Caco-2 (cell line): ENCODE results near the gene SH3GL1. TPM values are rescaled to one million over a fixed set of nuclear protein-coding genes. Genes with fewer than 3 reads are reported as not detected.
A peak's percentile ranks its signal among the peaks of the same experiment; 100 is the strongest.

Experiments used
- BruUV-seq: library from RNA; stranded (reverse); fragments of 400-500 nt; replicated peaks from 2 replicates; lab custom pipeline; 2021; lab: Mats Ljungman, UMichigan
- CTCF ChIA-PET: fragments of 300-600 bp; sonication (Branson Sonifier 250); formaldehyde crosslinking; loops from one replicate; lab custom pipeline; 2022; ENCODE audit warnings: antibody characterized with exemption; lab: Charles Lee
- POLR2A ChIA-PET: fragments of 300-600 bp; sonication (Branson Sonifier 250); formaldehyde crosslinking; loops from one replicate; lab custom pipeline; 2022; ENCODE audit warnings: antibody characterized with exemption; lab: Charles Lee
- DNase-seq, 2 experiments: peaks; one replicate each; pipeline versions ENCODE4 v3.0.0 to v3.0.0-alpha.2; 2020 to 2022
- H3K27me3 ChIP-seq: replicated peaks from 2 replicates; pipeline ENCODE4 v1.6.0; 2011; ENCODE audit warnings: low read length; ENCODE audit not compliant: control insufficient read depth, insufficient read depth
- H3K36me3 ChIP-seq: 2 replicates; pipeline ENCODE4 v1.5.1; 2011; ENCODE audit warnings: low read length; ENCODE audit not compliant: control insufficient read depth, insufficient read depth
- H3K4me1 ChIP-seq: fragments of 250-450 bp; sonication (Bioruptor Pico); 2 replicates; pipeline ENCODE4 v1.5.1; 2020; ENCODE audit warnings: mild to moderate bottlenecking
- H3K4me3 ChIP-seq: 2 replicates; pipeline ENCODE4 v1.5.1; 2011; ENCODE audit warnings: low read depth, mild to moderate bottlenecking, control low read depth, low read length
- H3K9me3 ChIP-seq: fragments of 250-450 bp; sonication (Bioruptor Pico); 2 replicates; pipeline ENCODE4 v1.5.1; 2020; ENCODE audit warnings: mild to moderate bottlenecking, moderate library complexity
- H3K27ac Mint-ChIP-seq: one replicate; pipeline ENCODE4 v1.8.0; 2022; ENCODE audit warnings: mixed read lengths; ENCODE audit not compliant: unreplicated experiment
- H3K27me3 Mint-ChIP-seq: one replicate; pipeline ENCODE4 v1.8.0; 2022; ENCODE audit warnings: mixed read lengths; ENCODE audit not compliant: insufficient read depth, unreplicated experiment
- H3K36me3 Mint-ChIP-seq: one replicate; pipeline ENCODE4 v1.8.0; 2022; ENCODE audit warnings: mild to moderate bottlenecking, mixed read lengths; ENCODE audit not compliant: insufficient read depth, unreplicated experiment
- H3K4me1 Mint-ChIP-seq: one replicate; pipeline ENCODE4 v1.8.0; 2022; ENCODE audit warnings: low read depth, mixed read lengths; ENCODE audit not compliant: unreplicated experiment
- H3K4me3 Mint-ChIP-seq: one replicate; pipeline ENCODE4 v1.8.0; 2022; ENCODE audit warnings: mild to moderate bottlenecking, moderate library complexity, mixed read lengths; ENCODE audit not compliant: unreplicated experiment
- H3K9me3 Mint-ChIP-seq: one replicate; pipeline ENCODE4 v1.8.0; 2022; ENCODE audit warnings: mixed read lengths; ENCODE audit not compliant: unreplicated experiment
- intact Hi-C: fragments of 100-400 bp; cut with micrococcal nuclease; formaldehyde crosslinking; loops from one replicate; pipeline ENCODE4 v1.10.0; 2022; ENCODE audit not compliant: unreplicated experiment
- total RNA-seq: library from RNA; stranded (reverse); gene quantifications from 2 replicates; pipeline ENCODE4 v1.2.3, GENCODE V29; 2022
- TF ChIP-seq, protein P1 (sequence below), 2 experiments: fragments of 200-600 bp in 1 of 2; IDR thresholded peaks; 1 replicate in 1 of 2; 2 replicates in 1 of 2; pipeline versions ENCODE4 v1.5.1 to v1.8.0; 2011 to 2022; ENCODE audit warnings: antibody characterized with exemption in 1 of 2, control low read depth in 1 of 2, inconsistent platforms in 1 of 2, low read depth in 1 of 2, low read length in 1 of 2, mild to moderate bottlenecking in 1 of 2, moderate library complexity in 1 of 2; ENCODE audit not compliant: insufficient read depth in 1 of 2, severe bottlenecking in 1 of 2, unreplicated experiment in 1 of 2

SH3GL1 gene
- total RNA-seq, 1 experiment from 2014 or later: 91.3 TPM

DNA sequence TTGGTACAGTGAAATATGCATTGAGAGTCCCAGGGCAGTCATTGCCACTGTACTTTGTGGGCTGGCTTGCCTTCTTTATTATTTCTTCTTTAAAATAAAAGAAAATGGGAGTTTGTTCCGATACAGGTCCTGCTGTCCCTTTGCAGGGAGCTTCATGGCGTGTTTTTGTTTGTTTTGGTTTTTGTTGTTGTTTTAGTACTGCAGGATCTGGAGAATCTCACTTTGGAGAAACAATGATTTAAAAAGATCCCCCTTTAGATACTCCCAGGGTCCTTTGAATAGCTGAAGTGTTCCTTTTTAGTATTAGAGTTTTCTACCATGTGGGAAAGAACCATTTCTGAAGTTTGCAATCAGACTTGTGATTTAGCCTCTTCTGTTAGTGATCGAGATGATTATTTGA lies 13.2 kb upstream of the SH3GL1 start:
- Mint-ChIP-seq H3K9me3 (no peaks in the 10 kb centered on the region), H3K27ac (no peak overlapping the region), H3K4me3 (no peak overlapping the region), H3K4me1 (peaks cover 15% of the 10 kb centered on the region), H3K36me3 (peaks cover 89% of the 10 kb centered on the region), H3K27me3 (no peaks in the 10 kb centered on the region)
- intact Hi-C loops: no loop called here
- H3K9me3 ChIP-seq: no peaks in the 10 kb centered on the region
- no peaks in the 10 kb centered on the region for H3K27me3 ChIP-seq
- TF ChIP-seq, protein P1, sequence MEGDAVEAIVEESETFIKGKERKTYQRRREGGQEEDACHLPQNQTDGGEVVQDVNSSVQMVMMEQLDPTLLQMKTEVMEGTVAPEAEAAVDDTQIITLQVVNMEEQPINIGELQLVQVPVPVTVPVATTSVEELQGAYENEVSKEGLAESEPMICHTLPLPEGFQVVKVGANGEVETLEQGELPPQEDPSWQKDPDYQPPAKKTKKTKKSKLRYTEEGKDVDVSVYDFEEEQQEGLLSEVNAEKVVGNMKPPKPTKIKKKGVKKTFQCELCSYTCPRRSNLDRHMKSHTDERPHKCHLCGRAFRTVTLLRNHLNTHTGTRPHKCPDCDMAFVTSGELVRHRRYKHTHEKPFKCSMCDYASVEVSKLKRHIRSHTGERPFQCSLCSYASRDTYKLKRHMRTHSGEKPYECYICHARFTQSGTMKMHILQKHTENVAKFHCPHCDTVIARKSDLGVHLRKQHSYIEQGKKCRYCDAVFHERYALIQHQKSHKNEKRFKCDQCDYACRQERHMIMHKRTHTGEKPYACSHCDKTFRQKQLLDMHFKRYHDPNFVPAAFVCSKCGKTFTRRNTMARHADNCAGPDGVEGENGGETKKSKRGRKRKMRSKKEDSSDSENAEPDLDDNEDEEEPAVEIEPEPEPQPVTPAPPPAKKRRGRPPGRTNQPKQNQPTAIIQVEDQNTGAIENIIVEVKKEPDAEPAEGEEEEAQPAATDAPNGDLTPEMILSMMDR (IDR thresholded peaks at IDR 0.05; ENCODE audit: insufficient read depth in 1 of 2, low read depth in 1 of 2, low read length in 1 of 2, severe bottlenecking in 1 of 2, unreplicated experiment in 1 of 2): no peak
- no peak for DNase-seq
- H3K4me1 ChIP-seq: peaks cover 23% of the 10 kb centered on the region
- CTCF ChIA-PET: no interaction called here
- no TSS peak for BruUV-seq
- no peak overlapping the region for H3K4me3 ChIP-seq
- no peaks in the 10 kb centered on the region; the same call in 1 of the 2 replicates for H3K36me3 ChIP-seq
- POLR2A ChIA-PET: interaction anchor here (1.7 kb wide), 1 partner anchor 58 kb away, joined by 4 read pairs; the partner anchor contains the start of gene HDGFL2

DNA sequence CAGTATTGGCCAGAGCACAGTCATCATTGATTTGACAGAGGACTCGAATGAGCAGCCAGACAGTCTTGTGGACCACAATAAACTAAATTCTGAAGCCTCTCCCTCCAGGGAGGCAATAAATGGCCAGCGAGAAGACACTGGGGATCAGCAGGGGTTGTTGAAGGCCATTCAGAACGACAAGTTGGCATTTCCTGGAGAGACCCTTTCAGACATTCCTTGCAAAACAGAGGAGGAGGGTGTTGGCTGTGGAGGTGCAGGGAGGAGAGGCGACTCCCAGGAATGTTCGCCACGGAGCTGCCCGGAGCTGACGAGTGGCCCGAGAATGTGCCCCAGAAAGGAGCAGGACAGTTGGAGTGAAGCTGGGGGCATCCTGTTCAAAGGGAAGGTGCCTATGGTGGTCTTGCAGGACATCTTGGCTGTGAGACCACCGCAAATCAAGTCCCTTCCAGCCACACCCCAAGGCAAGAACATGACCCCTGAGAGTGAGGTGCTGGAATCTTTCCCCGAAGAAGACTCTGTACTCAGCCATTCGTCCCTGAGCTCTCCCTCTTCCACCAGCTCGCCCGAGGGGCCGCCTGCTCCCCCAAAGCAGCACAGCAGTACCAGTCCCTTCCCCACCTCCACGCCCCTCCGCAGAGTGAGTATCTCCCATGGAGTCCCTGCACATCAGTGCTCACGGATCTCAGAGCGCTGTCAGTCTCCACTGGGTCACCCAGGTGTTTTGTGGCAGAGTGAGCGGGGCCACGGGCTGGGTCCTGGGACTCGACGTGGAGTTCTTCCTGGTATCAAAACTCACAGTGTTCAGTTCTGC lies 9.0 kb upstream of the SH3GL1 start:
- H3K4me1 ChIP-seq: no peaks in the 10 kb centered on the region; the same call in 1 of the 2 replicates
- no peak for DNase-seq
- TF ChIP-seq, protein P1 (IDR thresholded peaks at IDR 0.05; ENCODE audit: insufficient read depth in 1 of 2, low read depth in 1 of 2, low read length in 1 of 2, severe bottlenecking in 1 of 2, unreplicated experiment in 1 of 2): no peak
- Mint-ChIP-seq H3K4me3 (no peak overlapping the region), H3K9me3 (no peaks in the 10 kb centered on the region), H3K4me1 (no peaks in the 10 kb centered on the region), H3K36me3 (peaks cover 79% of the 10 kb centered on the region), H3K27me3 (no peaks in the 10 kb centered on the region), H3K27ac (no peak overlapping the region)
- no peak overlapping the region for H3K4me3 ChIP-seq
- CTCF ChIA-PET: no interaction called here
- BruUV-seq: TSS peak; percentile 12
- no peaks in the 10 kb centered on the region for H3K9me3 ChIP-seq
- POLR2A ChIA-PET: no interaction called here
- no peaks in the 10 kb centered on the region for H3K27me3 ChIP-seq
- intact Hi-C loops: no loop called here
- no peaks in the 10 kb centered on the region; the same call in 1 of the 2 replicates for H3K36me3 ChIP-seq

DNA sequence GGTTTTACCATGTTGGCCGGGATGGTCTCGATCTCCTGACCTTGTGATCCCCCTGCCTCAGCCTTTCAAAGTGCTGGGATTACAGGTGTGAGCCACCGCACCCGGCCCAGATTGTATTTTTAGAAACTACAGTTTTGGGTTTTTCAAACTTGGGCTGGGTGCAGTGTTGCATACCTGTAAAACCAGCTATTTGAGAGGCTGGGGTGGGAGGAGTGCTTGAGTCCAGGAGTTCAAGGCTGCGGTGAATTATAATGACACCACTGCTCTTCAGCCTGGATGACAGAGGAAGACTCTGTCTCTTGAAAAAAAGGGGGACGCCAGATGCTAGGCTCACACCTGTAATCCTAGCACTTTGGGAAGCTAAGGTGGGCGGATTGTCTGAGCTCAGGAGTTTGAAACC lies 6.3 kb upstream of the SH3GL1 start:
- no peaks in the 10 kb centered on the region; the same call in 1 of the 2 replicates for H3K4me1 ChIP-seq
- CTCF ChIA-PET: no interaction called here
- Mint-ChIP-seq H3K27me3 (no peaks in the 10 kb centered on the region), H3K4me1 (peaks cover 6% of the 10 kb centered on the region), H3K4me3 (no peak overlapping the region), H3K9me3 (no peaks in the 10 kb centered on the region), H3K27ac (no peak overlapping the region), H3K36me3 (peaks cover 66% of the 10 kb centered on the region)
- no peak for DNase-seq
- H3K36me3 ChIP-seq: no peaks in the 10 kb centered on the region
- POLR2A ChIA-PET: no interaction called here
- no peaks in the 10 kb centered on the region for H3K9me3 ChIP-seq
- H3K27me3 ChIP-seq: no peaks in the 10 kb centered on the region
- TF ChIP-seq, protein P1 (IDR thresholded peaks at IDR 0.05; ENCODE audit: insufficient read depth in 1 of 2, low read depth in 1 of 2, low read length in 1 of 2, severe bottlenecking in 1 of 2, unreplicated experiment in 1 of 2): no peak
- intact Hi-C loops: no loop called here
- BruUV-seq: no TSS peak
- no peak overlapping the region for H3K4me3 ChIP-seq
